Epithelial cell of proximal tubule (primary cell): ENCODE data around the gene AGBL5. TPM values are rescaled to one million over a fixed set of nuclear protein-coding genes. Genes with fewer than 3 reads are reported as not detected.
A peak's percentile ranks its signal among the peaks of the same experiment; 100 is the strongest.

ENCODE experiments used
- DNase-seq: peaks from one replicate; pipeline ENCODE4 v3.0.0-alpha.2; 2011; ENCODE audit warnings: low read depth
- H3K4me3 ChIP-seq: 2 replicates; pipeline ENCODE4 v1.5.1; 2011; ENCODE audit warnings: low read depth, mild to moderate bottlenecking, low read length
- CTCF ChIP-seq: conservative IDR thresholded peaks from 2 replicates; pipeline ENCODE4 v1.5.1; 2012; ENCODE audit warnings: low read depth, mild to moderate bottlenecking, low read length
- total RNA-seq: library from RNA; depleted of rRNA; stranded (reverse); fragments of >200 nt; gene quantifications from 2 replicates; pipeline ENCODE4 v1.2.3, GENCODE V29; 2015

AGBL5 gene
- total RNA-seq, 1 donor from 2014 or later: 17.0 TPM

GRCh38 chr2:27014771-27015433 is 36.6 kb upstream of the AGBL5 start:
- H3K4me3 ChIP-seq: no peak overlapping the region
- TF ChIP-seq CTCF: no peak
- no peak for DNase-seq

- H3K4me3 ChIP-seq: no peak overlapping the region
- peak; percentile 80 for TF ChIP-seq CTCF
- DNase-seq: no peak
Measured at GRCh38 chr2:27016801-27017325, 34.6 kb upstream of the AGBL5 start.

- TF ChIP-seq CTCF: no peak
- no peak for DNase-seq
- no peak overlapping the region for H3K4me3 ChIP-seq
Measured at GRCh38 chr2:27018142-27018541, 33.3 kb upstream of the AGBL5 start.

- no peak for TF ChIP-seq CTCF
- no peak overlapping the region for H3K4me3 ChIP-seq
- no peak for DNase-seq
Measured at GRCh38 chr2:27019459-27019858, 32.0 kb upstream of the AGBL5 start.

- no peak for TF ChIP-seq CTCF
- no peak overlapping the region for H3K4me3 ChIP-seq
- DNase-seq: no peak
Measured at GRCh38 chr2:27019931-27020855, 31.3 kb upstream of the AGBL5 start.

- DNase-seq: no peak
Measured at GRCh38 chr2:27021253-27022049, 30.0 kb upstream of the AGBL5 start.

More at GRCh38 chr2:27021253-27022049, 30.0 kb upstream of the AGBL5 start:
- no peak for TF ChIP-seq CTCF
- no peak overlapping the region for H3K4me3 ChIP-seq
